Measurements from ENCODE around the gene TREH.

- TF ChIP-seq CTCF (IDR thresholded peaks at IDR 0.05) (no peak), POLR2AphosphoS5 (IDR thresholded peaks at IDR 0.05; ENCODE audit: low read depth, low read length) (no peak), REST (IDR thresholded peaks at IDR 0.05; ENCODE audit: insufficient read depth in 1 of 2, low read depth in 2 of 2, low read length in 1 of 2) (no peak)
Observed at GRCh38 chr11:118646393-118646792, 33.1 kb downstream of the TREH start.
